Non-pigmented ciliary epithelial cell (primary cell): ENCODE measurements around the gene SMDT1.
"Not testable (repeated sequence)": the region's sequence is repeated elsewhere in the genome, so short reads cannot be mapped to it uniquely, and the experiment has no call there.

Experiments
- DNase-seq: peaks from one replicate; pipeline ENCODE4 v3.0.0-alpha.2; 2010; ENCODE audit warnings: low read depth

Gene SMDT1

DNA sequence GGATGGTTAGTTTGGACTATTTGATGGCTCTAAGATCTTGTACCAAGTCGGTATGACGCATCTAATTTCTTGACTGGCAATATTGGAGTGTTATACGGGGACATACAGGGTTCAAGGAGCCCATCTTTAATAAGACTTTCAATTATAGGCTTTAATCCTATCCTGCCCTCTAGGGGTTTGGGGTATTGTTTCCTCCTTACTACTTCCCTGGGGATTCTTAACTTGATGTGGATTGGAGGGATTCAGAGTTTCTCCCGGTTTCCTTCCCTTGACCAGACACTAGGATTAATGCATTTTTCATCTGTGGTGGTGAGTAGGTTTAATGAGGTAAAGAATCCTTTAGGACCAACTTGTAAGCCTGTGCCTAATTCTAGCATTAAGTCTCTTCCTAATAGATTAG, 32.3 kb downstream of the SMDT1 start:
- no peak for DNase-seq

- DNase-seq, result not testable (repeated sequence)
Observed at GRCh38 chr22:42112793-42113192, 33.3 kb downstream of the SMDT1 start.

DNA sequence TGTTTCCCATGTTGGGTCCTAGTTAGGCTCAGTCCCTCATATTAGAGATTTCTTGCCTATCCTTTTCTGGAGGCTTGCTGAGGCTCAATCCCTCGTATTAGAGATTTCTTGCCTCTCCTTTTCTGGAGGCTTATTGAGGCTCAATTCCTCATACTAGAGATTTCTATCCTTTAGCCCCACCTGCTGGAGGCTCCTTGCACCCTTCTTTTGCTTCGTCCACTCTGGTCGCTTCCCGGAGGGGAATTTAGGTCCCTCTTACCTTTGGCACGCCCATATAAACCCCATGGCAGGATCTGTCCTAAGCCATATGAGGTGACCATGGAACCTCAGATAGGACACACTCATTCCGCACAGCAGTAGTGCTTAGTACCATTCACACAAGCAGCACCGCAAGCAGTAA, 35.2 kb downstream of the SMDT1 start:
- DNase-seq, result no peak

GRCh38 chr22:42115420-42115830, 35.9 kb downstream of the SMDT1 start:
- not testable (repeated sequence) for DNase-seq

DNA sequence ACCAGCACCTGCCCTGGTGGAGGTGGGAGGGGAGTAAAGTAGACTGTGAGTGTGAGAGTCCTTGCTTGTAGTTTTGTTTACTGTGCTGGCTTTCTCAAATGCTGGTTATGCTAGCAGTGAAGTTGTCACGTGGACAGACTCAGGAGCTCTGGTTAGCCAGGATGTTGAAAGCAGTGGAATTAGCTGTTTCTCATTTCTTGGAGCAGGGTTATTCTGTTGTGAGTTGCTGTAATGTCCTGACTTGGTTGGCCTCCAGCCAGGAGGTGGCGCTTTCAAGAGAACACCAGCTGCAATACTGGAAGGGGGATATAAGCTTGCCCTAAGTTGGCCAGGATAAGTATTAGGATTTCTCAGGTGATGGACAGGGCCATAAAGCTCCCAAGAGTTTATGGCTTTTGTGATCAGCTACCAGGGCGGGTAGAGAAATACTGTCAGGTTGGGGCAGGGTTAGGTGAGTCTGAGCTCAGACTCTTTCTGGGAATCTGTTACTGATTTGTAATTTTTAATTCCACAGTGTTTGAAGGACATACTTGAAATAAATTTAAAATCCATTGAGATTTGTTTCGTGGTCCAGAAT, 37.4 kb downstream of the SMDT1 start:
- DNase-seq, result no peak

GRCh38 chr22:42120231-42121021, 40.9 kb downstream of the SMDT1 start:
- not testable (repeated sequence) for DNase-seq

GRCh38 chr22:42123529-42123928, 44.0 kb downstream of the SMDT1 start:
- DNase-seq, result not testable (repeated sequence)

GRCh38 chr22:42127606-42128005, 48.1 kb downstream of the SMDT1 start:
- DNase-seq, result no peak

- DNase-seq, result not testable (repeated sequence)
Observed at GRCh38 chr22:42128007-42128406, 48.5 kb downstream of the SMDT1 start.

GRCh38 chr22:42128776-42129694, 49.5 kb downstream of the SMDT1 start:
- DNase-seq, result not testable (repeated sequence)

- DNase-seq, result not testable (repeated sequence)
Observed at GRCh38 chr22:42130182-42130581, 50.7 kb downstream of the SMDT1 start.

GRCh38 chr22:42130639-42131431, 51.3 kb downstream of the SMDT1 start, which contains the start of gene CYP2D6:
CYP2D6 (minus strand) TSS chr22:42130810; CDS start chr22:42130791, 19 bp downstream.
- DNase-seq, result not testable (repeated sequence)

DNA sequence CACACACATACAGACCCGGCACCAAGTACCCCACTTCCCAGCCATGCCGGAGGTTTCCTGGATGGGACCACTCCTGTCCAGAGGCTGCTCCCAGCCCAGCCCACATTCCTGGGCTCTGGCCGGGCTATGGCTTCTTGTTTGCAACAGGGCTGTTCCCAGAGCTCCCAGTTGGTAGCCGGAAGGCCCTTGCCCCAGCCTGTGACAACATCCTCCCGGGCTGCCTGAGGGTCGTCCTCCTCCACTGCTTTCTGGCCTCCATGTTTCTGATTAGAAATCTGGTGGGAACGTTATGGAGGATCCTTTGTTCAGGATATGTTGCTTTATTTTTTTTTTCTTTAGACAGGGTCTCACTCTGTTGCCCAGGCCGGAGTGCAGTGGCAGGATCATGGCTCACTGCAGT, 52.1 kb downstream of the SMDT1 start:
- no peak for DNase-seq

DNA sequence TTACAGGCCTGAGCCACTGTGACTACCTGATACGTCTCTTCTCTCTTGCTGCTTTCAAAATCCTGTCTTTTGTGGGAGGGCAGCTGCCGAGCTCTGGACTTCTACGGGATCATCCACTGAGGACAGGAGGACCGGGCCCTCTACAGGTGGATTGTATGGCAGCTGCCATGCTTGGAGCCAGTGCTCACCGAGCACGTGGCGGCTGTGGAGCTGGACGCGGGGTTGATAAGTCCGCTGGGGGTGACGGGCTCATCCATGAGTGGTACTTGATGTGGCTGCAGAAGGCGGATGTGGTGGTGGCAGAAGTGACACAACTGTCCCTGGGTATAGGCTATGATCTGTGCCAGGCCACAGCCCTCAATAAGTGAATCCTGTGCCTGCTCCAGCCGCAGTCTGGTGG, 53.0 kb downstream of the SMDT1 start:
- no peak for DNase-seq
